ENCODE measurements around the gene ASCC3.

The ASCC3 gene

DNA sequence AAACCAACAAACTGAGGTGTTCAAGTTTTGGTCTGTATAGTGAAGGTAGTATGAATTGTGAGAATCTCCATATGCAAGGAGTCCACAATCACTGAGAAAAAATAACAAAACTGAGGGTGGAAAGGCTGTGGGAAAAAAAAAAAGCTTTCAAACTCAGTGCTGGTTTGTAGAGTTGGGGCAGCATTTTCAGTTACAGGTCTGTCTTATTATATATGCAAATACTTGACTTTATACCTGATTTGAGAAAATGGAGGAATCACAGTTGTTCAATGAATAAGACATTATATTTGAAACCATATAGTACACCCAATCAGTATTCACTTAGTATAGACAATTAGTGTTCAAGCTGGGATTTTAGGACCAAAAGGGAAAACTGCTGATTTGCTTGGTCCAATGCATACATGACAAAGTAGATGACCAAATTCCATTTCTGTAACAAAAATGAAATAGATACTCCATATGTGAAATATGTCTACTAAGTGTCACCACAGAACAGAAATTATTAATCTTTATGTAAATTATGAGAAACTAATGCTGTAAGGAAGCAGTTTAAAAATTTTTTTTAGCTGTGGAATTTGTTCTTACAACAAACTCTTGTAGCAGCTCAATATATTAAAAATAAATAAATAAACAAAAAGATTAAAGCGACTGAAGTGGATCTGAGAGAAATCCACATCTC, 187.7 kb downstream of the ASCC3 start:
- TF ChIP-seq, protein P1, sequence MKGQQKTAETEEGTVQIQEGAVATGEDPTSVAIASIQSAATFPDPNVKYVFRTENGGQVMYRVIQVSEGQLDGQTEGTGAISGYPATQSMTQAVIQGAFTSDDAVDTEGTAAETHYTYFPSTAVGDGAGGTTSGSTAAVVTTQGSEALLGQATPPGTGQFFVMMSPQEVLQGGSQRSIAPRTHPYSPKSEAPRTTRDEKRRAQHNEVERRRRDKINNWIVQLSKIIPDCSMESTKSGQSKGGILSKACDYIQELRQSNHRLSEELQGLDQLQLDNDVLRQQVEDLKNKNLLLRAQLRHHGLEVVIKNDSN (IDR thresholded peaks at IDR 0.05), result no peak
- TF ChIP-seq, protein P2, sequence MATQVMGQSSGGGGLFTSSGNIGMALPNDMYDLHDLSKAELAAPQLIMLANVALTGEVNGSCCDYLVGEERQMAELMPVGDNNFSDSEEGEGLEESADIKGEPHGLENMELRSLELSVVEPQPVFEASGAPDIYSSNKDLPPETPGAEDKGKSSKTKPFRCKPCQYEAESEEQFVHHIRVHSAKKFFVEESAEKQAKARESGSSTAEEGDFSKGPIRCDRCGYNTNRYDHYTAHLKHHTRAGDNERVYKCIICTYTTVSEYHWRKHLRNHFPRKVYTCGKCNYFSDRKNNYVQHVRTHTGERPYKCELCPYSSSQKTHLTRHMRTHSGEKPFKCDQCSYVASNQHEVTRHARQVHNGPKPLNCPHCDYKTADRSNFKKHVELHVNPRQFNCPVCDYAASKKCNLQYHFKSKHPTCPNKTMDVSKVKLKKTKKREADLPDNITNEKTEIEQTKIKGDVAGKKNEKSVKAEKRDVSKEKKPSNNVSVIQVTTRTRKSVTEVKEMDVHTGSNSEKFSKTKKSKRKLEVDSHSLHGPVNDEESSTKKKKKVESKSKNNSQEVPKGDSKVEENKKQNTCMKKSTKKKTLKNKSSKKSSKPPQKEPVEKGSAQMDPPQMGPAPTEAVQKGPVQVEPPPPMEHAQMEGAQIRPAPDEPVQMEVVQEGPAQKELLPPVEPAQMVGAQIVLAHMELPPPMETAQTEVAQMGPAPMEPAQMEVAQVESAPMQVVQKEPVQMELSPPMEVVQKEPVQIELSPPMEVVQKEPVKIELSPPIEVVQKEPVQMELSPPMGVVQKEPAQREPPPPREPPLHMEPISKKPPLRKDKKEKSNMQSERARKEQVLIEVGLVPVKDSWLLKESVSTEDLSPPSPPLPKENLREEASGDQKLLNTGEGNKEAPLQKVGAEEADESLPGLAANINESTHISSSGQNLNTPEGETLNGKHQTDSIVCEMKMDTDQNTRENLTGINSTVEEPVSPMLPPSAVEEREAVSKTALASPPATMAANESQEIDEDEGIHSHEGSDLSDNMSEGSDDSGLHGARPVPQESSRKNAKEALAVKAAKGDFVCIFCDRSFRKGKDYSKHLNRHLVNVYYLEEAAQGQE (IDR thresholded peaks at IDR 0.05; ENCODE audit: low read depth), result no peak
- no peak for TF ChIP-seq CREB1 (IDR thresholded peaks at IDR 0.05; ENCODE audit: low read depth)
- TF ChIP-seq CEBPB (IDR thresholded peaks at IDR 0.05), result no peak
- TF ChIP-seq EGR1 (IDR thresholded peaks at IDR 0.05), result no peak

- TF ChIP-seq NFIC (IDR thresholded peaks at IDR 0.05), result no peak
- TF ChIP-seq EP300 (IDR thresholded peaks at IDR 0.05; ENCODE audit: borderline replicate concordance), result no peak
- TF ChIP-seq RAD21 (IDR thresholded peaks at IDR 0.05; ENCODE audit: low read depth), result no peak
- no peak for TF ChIP-seq ZBTB7A (IDR thresholded peaks at IDR 0.05; ENCODE audit: low read depth)
- TF ChIP-seq TAF1 (IDR thresholded peaks at IDR 0.05; ENCODE audit: low read depth), result no peak
- no peak for TF ChIP-seq CEBPB (IDR thresholded peaks at IDR 0.05)
- TF ChIP-seq FOXM1 (IDR thresholded peaks at IDR 0.05; ENCODE audit: borderline replicate concordance, low read depth), result no peak
- TF ChIP-seq CREB1 (IDR thresholded peaks at IDR 0.05; ENCODE audit: low read depth), result no peak
- TF ChIP-seq, protein P2 (IDR thresholded peaks at IDR 0.05; ENCODE audit: low read depth), result no peak
- no peak for TF ChIP-seq TEAD4 (IDR thresholded peaks at IDR 0.05)
- TF ChIP-seq EGR1 (IDR thresholded peaks at IDR 0.05), result no peak
- no peak for TF ChIP-seq TCF12 (IDR thresholded peaks at IDR 0.05; ENCODE audit: low read depth)
- TF ChIP-seq, protein P1 (IDR thresholded peaks at IDR 0.05), result no peak
- TF ChIP-seq YY1 (IDR thresholded peaks at IDR 0.05; ENCODE audit: low read depth), result no peak
- TF ChIP-seq, protein P3, sequence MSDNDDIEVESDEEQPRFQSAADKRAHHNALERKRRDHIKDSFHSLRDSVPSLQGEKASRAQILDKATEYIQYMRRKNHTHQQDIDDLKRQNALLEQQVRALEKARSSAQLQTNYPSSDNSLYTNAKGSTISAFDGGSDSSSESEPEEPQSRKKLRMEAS (IDR thresholded peaks at IDR 0.05), result no peak
These were observed 189.2 kb downstream of the ASCC3 start for GRCh38 chr6:100691972-100692371.

- no peak for TF ChIP-seq TEAD4 (IDR thresholded peaks at IDR 0.05)
- TF ChIP-seq EGR1 (IDR thresholded peaks at IDR 0.05), result no peak
- TF ChIP-seq CREB1 (IDR thresholded peaks at IDR 0.05; ENCODE audit: low read depth), result no peak
- no peak for TF ChIP-seq YY1 (IDR thresholded peaks at IDR 0.05; ENCODE audit: low read depth)
- TF ChIP-seq, protein P3 (IDR thresholded peaks at IDR 0.05), result no peak
- TF ChIP-seq, protein P2 (IDR thresholded peaks at IDR 0.05; ENCODE audit: low read depth), result no peak
- no peak for TF ChIP-seq ZBTB7A (IDR thresholded peaks at IDR 0.05; ENCODE audit: low read depth)
- no peak for TF ChIP-seq CEBPB (IDR thresholded peaks at IDR 0.05)
- no peak for TF ChIP-seq TAF1 (IDR thresholded peaks at IDR 0.05; ENCODE audit: low read depth)
- TF ChIP-seq TCF12 (IDR thresholded peaks at IDR 0.05; ENCODE audit: low read depth), result no peak
- TF ChIP-seq, protein P1 (IDR thresholded peaks at IDR 0.05), result no peak
- no peak for TF ChIP-seq EP300 (IDR thresholded peaks at IDR 0.05; ENCODE audit: borderline replicate concordance)
These were observed 194.9 kb downstream of the ASCC3 start for GRCh38 chr6:100686216-100686615.

DNA sequence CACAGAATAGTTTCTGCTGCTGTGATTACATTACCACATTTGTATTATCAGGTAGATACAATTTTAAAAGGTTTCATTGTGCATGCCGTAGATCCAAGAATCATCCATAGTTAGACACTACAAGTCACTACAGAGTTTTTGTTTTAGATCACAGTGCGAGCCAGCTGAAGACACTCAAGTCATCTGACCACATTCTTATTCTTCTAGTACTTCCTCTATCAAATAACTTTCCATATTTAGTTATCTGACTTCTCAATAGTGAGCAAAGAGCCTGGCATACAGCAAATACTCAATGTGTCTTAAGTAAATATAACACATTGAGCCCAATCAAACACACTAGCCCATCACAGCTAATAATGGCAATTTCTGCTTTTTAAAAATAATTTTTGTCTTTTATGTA, 195.4 kb downstream of the ASCC3 start:
- TF ChIP-seq TEAD4 (IDR thresholded peaks at IDR 0.05) (no peak), TCF12 (IDR thresholded peaks at IDR 0.05; ENCODE audit: low read depth) (no peak), NFIC (IDR thresholded peaks at IDR 0.05) (no peak), CREB1 (IDR thresholded peaks at IDR 0.05; ENCODE audit: low read depth) (no peak)
- TF ChIP-seq, protein P2 (IDR thresholded peaks at IDR 0.05; ENCODE audit: low read depth), result no peak
